Stimulated activated naive CD8-positive, alpha-beta T cell treated with anti-CD3 and anti-CD28 coated beads, Interleukin-15, amount 100 ng/mL, for 72 hours (primary cell): ENCODE results near the gene HSPA8.
A peak's percentile ranks its signal among the peaks of the same experiment; 100 is the strongest.

Source experiments
- ATAC-seq: fragments of 150-1000 bp; cut with Tn5 transposase; 2 replicates; pipeline ENCODE4 v1.10.0; 2021; ENCODE audit warnings: mild to moderate bottlenecking, moderate library complexity
- DNase-seq, 2 donors: peaks; one replicate each; pipeline ENCODE4 v3.0.0; 2021 to 2022
- H3K27ac Mint-ChIP-seq, 2 donors: one replicate each; pipeline ENCODE4 v1.8.0; 2022; ENCODE audit warnings: mild to moderate bottlenecking in 2 of 2, mixed read lengths in 2 of 2, moderate library complexity in 2 of 2
- H3K27me3 Mint-ChIP-seq: one replicate; pipeline ENCODE4 v1.8.0; 2022; ENCODE audit warnings: mixed read lengths
- H3K4me1 Mint-ChIP-seq: one replicate; pipeline ENCODE4 v1.8.0; 2022; ENCODE audit warnings: mild to moderate bottlenecking, mixed read lengths
- H3K4me3 Mint-ChIP-seq, 2 donors: one replicate each; pipeline ENCODE4 v1.8.0; 2022; ENCODE audit warnings: mild to moderate bottlenecking in 2 of 2, mixed read lengths in 2 of 2, moderate library complexity in 1 of 2
- H3K9me3 Mint-ChIP-seq, 2 donors: one replicate each; pipeline ENCODE4 v1.8.0; 2022; ENCODE audit warnings: mixed read lengths in 2 of 2

Gene HSPA8

DNA sequence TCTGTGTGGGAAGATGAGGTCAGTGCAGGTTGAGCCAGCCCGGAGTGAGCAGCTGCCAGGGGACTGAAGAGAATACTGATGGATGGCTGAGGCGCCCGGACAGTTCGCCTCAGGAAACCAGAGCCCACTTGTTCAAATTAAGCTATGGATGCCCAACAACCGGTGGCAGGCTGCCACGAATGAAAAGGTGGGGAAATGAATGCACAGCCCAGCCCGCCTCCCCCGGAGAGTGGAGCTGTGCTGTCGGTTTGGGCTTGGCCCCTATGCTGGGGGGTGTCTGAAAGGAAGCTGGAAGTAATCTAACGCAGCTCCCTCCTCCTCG is 21.9 kb downstream of the HSPA8 start:
- Mint-ChIP-seq H3K4me1 (no peaks in the 10 kb centered on the region), H3K27me3 (no peaks in the 10 kb centered on the region), H3K27ac (no peak overlapping the region), H3K4me3 (no peak overlapping the region), H3K9me3 (no peaks in the 10 kb centered on the region)
- ATAC-seq (no peak), DNase-seq (no peak)

DNA sequence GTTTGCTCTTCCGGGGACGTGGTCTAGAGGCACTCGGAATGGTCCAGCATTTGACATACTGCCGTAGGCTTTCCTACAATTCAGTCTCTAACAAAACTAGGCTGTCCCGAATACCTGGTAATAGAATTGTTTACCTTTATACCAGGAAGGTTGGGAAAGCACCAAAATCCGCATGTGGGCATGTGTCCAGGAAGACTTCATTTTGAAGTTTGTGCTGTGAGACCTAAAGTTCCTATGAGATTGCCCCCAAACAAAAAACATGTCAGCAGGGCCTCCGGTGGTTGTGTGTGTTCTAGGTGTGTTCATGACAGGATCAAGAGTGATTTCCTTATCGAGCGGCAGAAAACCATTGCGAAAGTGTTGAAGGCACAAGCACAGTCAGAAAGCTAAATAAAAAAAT is 26.1 kb downstream of the HSPA8 start:
- DNase-seq (no peak), ATAC-seq (no peak)
- Mint-ChIP-seq H3K4me1 (no peaks in the 10 kb centered on the region), H3K27ac (no peak overlapping the region), H3K4me3 (no peak overlapping the region), H3K9me3 (no peaks in the 10 kb centered on the region), H3K27me3 (no peaks in the 10 kb centered on the region)

DNA sequence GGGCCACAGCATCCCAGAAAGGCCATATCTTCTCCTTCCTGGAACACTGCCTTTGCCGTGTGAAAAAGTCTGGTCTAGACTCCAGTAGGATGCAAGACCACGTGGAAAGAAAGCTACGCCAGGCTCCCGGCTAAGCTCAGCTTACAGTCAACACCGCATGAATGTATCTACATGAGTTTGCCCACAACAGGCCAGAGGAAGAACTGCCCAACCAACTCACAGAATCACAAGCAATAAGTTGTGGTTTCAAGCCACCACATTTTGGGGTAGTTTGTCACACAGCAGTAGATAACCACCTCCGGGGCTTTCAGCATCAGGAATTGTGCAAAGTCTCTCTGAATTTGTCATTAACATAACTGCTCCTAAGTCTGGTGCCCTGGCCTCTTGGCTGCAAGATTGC is 27.3 kb downstream of the HSPA8 start:
- no peaks in the 10 kb centered on the region for H3K9me3 Mint-ChIP-seq
- no peak for ATAC-seq
- DNase-seq = no peak
- H3K27ac Mint-ChIP-seq = no peak overlapping the region
- H3K4me3 Mint-ChIP-seq = no peak overlapping the region
- no peaks in the 10 kb centered on the region for H3K27me3 Mint-ChIP-seq
- no peaks in the 10 kb centered on the region for H3K4me1 Mint-ChIP-seq

DNA sequence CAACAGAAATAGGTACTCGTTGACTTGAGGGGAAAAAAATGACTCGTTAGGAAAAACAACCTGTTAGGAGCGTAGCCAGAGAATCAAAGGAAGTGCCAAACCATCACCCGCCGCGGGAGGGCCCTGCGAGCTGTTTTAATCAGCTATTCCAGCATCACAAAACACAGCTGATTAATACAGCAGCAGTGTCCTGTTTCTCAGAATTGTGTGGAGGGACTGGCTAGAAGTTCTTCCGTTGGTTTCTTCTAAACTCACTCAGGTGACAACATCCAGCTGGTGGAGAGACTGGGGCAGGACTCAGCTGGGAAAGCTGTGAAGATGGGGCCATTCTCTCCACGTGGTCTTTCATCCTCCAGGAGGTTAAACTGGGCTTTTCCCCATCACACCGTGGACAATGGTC is 28.0 kb downstream of the HSPA8 start:
- DNase-seq (no peak), ATAC-seq (no peak)
- Mint-ChIP-seq H3K27me3 (no peaks in the 10 kb centered on the region), H3K27ac (no peak overlapping the region), H3K4me3 (no peak overlapping the region), H3K9me3 (no peaks in the 10 kb centered on the region), H3K4me1 (no peaks in the 10 kb centered on the region)

DNA sequence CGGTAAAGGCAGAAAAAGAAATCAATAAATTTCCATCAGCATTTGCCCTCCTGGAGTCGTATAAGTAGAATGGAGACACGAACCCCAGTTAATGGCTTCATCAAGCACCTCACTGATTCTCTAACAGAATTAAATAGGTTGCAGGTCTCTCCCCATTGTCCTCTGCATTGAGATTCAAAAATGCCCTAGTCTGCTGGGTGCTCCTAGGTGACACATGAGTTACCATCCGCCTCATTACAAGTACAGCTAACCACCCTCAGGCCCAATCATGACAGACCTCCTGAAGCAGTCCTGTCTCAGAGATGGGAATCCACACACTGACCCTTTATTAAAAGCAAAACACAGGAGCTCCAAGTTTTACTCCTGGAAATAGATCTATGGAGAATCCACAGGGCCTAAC is 31.4 kb downstream of the HSPA8 start:
- H3K27ac Mint-ChIP-seq = no peak overlapping the region
- no peaks in the 10 kb centered on the region for H3K4me1 Mint-ChIP-seq
- H3K27me3 Mint-ChIP-seq = no peaks in the 10 kb centered on the region
- DNase-seq (no peak), ATAC-seq (no peak)
- H3K4me3 Mint-ChIP-seq = no peak overlapping the region
- H3K9me3 Mint-ChIP-seq = no peaks in the 10 kb centered on the region

DNA sequence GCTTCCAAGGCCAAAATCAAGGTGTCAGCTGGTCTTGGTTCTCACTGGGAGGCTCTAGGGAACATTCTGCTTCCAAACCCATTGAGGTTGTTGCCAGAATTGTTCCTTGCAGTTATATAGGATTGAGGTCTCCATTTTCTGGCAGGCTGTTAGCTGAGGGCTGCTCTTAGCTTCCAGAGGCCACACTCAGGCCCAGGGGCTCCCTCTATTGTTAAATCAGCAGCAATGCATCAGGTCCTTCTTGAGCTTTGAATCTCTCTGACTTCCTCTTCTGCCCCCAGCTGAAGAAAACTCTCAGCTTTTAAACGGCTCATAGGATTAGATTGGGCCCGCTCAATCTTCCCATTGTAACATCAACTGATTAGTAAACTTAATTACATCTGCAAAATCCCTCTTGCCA is 41.0 kb downstream of the HSPA8 start:
- ATAC-seq (peak; percentile 85), DNase-seq (peak; percentile 35 to 39)
- H3K4me3 Mint-ChIP-seq = no peak overlapping the region
- no peak overlapping the region for H3K27ac Mint-ChIP-seq
- H3K9me3 Mint-ChIP-seq = no peaks in the 10 kb centered on the region
- peaks cover 14% of the 10 kb centered on the region for H3K4me1 Mint-ChIP-seq
- peaks cover 29% of the 10 kb centered on the region for H3K27me3 Mint-ChIP-seq

DNA sequence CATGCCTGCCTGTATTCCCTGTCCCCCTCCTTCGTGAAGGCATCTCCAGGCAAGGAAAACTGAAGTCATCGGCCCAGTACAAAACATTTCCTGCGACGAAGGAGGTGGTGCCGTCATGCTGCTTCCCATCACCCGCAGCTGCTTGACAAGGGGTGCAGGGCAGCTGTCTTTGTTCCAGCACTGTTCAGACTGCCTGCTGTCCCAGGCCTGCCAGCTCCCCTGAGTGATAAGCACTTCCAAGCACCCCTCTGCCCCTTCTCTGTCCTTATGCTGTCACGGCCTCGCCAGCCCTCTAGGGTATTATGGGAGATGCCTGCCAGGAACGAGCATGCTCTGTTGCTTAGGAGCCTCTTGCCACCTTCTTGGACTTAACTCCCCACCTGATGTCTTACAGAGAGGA is 43.2 kb downstream of the HSPA8 start:
- ATAC-seq = no peak
- no peak for DNase-seq

DNA sequence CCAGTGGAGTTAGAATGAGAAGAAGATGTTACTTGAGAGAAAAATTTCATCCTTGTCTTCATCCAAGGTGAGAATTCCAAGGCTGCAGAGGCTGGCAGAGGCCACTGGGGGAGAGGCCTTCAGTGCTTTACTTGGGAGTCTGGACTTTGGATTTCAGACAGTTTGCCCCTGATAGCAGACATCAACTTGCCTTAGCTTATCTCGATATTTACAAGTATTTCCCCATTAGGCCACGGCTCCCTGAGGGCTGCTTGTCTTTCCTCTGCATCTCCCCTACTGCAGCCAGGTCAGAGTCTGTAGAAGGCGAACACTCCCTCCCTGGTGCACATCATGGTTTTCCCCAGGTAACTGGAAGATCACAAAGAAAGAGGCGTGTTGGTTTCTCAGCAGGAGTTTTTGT is 50.4 kb downstream of the HSPA8 start:
- Mint-ChIP-seq H3K4me1 (peaks cover 4% of the 10 kb centered on the region), H3K4me3 (no peak overlapping the region), H3K9me3 (no peaks in the 10 kb centered on the region), H3K27me3 (peaks cover 7% of the 10 kb centered on the region), H3K27ac (no peak overlapping the region)
- ATAC-seq (no peak), DNase-seq (no peak)

More for the DNA sequence above, 43.2 kb downstream of the HSPA8 start:
- Mint-ChIP-seq H3K27ac (no peak overlapping the region), H3K4me1 (peaks cover 14% of the 10 kb centered on the region), H3K27me3 (peaks cover 26% of the 10 kb centered on the region), H3K4me3 (no peak overlapping the region), H3K9me3 (no peaks in the 10 kb centered on the region)
